GM21526 (cell line): ENCODE data around the gene NR2C2.

Source experiments
- ATAC-seq: cut with Tn5 transposase; IDR thresholded peaks from one replicate; pipeline ENCODE4 v1.9.1; 2021; ENCODE audit warnings: moderate library complexity; ENCODE audit not compliant: unreplicated experiment, low FRiP score

NR2C2 gene

DNA sequence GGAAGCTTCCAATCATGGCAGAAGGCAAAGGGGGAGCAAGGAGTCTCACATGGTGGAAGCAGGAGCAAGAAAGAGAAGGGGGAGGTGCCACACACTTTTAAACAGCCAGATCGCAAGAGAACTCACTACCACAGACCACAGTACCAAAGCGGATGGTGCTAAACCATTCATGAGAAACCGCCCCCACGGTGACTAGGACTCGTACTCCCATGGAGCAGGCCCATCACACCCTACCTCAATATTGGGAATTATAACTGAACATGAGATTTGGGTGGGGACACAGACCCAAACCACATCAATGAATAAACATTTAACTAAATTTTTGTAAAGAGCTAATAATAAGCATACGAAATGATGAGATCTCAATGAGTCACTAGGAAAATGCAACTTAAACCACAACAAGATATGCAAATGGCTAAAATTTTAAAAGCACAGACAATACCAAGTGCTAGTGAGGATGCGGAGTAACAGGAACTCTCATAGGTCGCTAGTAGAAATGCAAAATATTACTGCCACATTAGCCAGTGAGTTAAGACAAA lies 107.7 kb downstream of the NR2C2 start:
- ATAC-seq = no peak

GRCh38 chr3:15056676-15057404 lies 109.5 kb downstream of the NR2C2 start:
- no peak for ATAC-seq

- ATAC-seq = no peak
Measured at GRCh38 chr3:15060029-15060428, 112.6 kb downstream of the NR2C2 start.

GRCh38 chr3:15063238-15063637 lies 115.9 kb downstream of the NR2C2 start:
- no peak for ATAC-seq

GRCh38 chr3:15063656-15064286 lies 116.4 kb downstream of the NR2C2 start:
- ATAC-seq = no peak

GRCh38 chr3:15064299-15064834 lies 117.0 kb downstream of the NR2C2 start:
- peak; percentile 3 for ATAC-seq

- peak; percentile 95 for ATAC-seq
Measured at GRCh38 chr3:15064835-15065549, 117.6 kb downstream of the NR2C2 start, which contains the start of gene MRPS25. TSS of gene MRPS25 (minus strand) at chr3:15065315. CDS start at chr3:15065194, 121 bp downstream.

GRCh38 chr3:15065550-15066007 lies 118.2 kb downstream of the NR2C2 start:
- no peak for ATAC-seq

GRCh38 chr3:15066467-15066866 lies 119.1 kb downstream of the NR2C2 start:
- no peak for ATAC-seq

DNA sequence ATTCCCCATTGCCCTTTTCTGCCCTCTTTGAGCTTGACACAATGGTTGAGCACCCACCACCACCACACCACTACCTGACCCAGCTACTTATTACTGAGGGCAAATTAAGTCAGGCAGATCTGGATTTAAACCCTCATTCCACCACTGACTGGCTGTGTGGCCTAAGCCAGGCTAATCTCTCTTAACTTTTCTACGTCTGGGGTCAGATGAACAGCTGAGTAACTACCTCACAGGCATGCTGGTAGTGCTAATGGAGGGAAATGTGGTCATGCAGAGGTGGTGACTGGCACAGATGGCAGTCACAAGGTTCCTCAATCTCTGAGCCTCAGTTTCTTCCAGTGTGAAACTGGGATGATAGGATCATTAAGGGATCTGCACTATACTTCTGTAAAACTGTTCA lies 122.1 kb downstream of the NR2C2 start:
- ATAC-seq = no peak

- ATAC-seq = no peak
Measured at GRCh38 chr3:15071699-15072098, 124.3 kb downstream of the NR2C2 start.

- no peak for ATAC-seq
Measured at GRCh38 chr3:15074500-15074899, 127.1 kb downstream of the NR2C2 start.

- no peak for ATAC-seq
Measured at GRCh38 chr3:15079091-15079490, 131.7 kb downstream of the NR2C2 start.

GRCh38 chr3:15081960-15082664 lies 134.7 kb downstream of the NR2C2 start:
- ATAC-seq = no peak

DNA sequence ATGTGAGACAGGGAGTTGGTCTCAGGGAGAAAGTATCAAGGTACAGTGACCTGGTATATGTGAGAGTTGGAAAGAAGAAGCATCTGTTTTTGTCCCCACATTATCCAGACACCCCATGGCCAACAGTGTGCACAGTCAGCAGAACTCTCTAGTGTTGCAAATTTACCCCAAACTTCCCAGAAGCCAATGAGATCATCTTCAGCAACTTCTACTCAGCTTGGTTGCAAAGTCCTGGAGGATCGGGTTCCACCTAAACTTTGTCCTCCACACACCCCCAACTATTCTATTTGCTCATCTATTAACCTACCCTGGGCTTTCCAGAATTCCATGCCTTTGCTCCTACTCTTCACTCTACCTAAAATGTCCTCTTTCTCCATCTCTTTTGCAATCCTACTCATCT lies 135.9 kb downstream of the NR2C2 start:
- ATAC-seq = no peak

GRCh38 chr3:15086263-15086662 lies 138.9 kb downstream of the NR2C2 start:
- no peak for ATAC-seq

- ATAC-seq = no peak
Measured at GRCh38 chr3:15086699-15087098, 139.3 kb downstream of the NR2C2 start.

DNA sequence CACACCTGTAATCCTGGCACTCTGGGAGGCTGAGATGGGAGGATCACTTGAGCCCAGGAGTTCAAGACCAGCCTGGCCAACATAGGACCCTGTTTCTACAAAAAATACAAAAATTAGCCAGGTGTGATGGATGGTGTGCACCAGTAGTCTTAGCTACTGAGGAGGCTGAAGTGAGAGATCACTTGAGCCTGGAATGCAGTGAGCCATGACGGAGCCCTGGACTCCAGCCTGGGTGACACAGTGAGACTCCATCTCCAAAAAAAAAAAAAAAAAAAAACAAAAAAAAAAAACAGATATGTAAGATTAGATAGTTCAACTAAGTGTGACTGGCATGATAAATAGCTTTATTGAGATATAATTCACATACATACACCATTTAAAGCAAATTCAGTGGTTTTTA lies 141.8 kb downstream of the NR2C2 start:
- no peak for ATAC-seq

DNA sequence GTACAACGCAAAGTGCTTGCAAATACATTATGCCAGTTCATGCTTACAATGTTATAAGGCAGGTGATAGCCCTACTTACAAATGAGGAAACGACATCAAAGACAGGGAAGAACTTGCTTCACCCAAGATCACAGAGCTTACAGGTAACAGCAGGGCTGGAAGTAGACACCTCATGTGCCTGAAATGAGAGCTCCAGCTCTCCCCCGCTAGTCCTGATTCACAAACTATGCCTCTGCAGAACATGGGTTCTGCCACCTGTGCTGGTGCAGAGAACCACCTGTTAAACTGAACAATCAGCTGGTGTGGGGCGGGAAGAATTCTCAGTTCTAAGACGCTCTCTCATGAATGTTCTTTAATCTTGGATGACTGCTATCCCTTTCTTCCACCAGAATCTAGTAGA lies 144.2 kb downstream of the NR2C2 start:
- no peak for ATAC-seq

DNA sequence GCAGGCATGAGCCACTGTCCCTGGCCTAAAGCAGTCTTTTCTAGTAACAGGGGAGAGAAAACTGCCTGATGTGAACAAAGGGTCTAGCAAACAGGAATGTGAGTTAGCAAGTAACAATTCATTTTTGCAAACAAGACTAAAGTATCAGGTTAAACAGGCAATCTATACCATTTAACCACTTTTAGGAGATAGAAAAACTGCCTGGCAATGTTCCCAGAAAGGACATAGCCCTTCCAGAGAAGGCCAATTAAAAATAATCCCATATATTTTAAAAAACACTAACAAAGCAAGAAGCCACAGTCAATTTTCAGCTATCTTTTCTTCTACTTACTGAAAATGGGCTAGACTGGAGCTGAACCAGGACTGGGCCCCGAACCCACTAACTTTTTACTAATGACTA lies 145.3 kb downstream of the NR2C2 start:
- no peak for ATAC-seq
